SU-DHL-6 (cell line): ENCODE measurements around the gene PSEN2.

Source experiments
- H2AFZ ChIP-seq: fragments of 200-600 bp; sonication (generic); 2 replicates; pipeline ENCODE4 v1.6.1; 2014; ENCODE audit warnings: low read depth, mild to moderate bottlenecking, moderate library complexity, mixed read lengths, antibody characterized with exemption, low read length; ENCODE audit not compliant: severe bottlenecking
- H3F3A ChIP-seq: fragments of 200-600 bp; shearing (Covaris generic); 2 replicates; pipeline ENCODE4 v1.6.0; 2016; ENCODE audit warnings: antibody characterized with exemption, mild to moderate bottlenecking; ENCODE audit not compliant: insufficient read depth
- H3K27ac ChIP-seq: fragments of 200-600 bp; sonication (generic); 2 replicates; pipeline ENCODE4 v1.5.1; 2016; ENCODE audit warnings: low read depth, mild to moderate bottlenecking, low read length, moderate library complexity, mixed read lengths
- H3K27me3 ChIP-seq: fragments of 200-600 bp; sonication (generic), shearing (Covaris generic); 2 replicates; pipeline ENCODE4 v1.6.0; 2014; ENCODE audit warnings: mild to moderate bottlenecking, low read length
- H3K36me3 ChIP-seq: fragments of 200-600 bp; sonication (generic); 2 replicates; pipeline ENCODE4 v1.6.1; 2014; ENCODE audit warnings: mild to moderate bottlenecking, low read length, mixed read lengths
- H3K4me2 ChIP-seq: fragments of 300-600, 200-600 bp; shearing (Covaris generic), sonication (generic); 2 replicates; pipeline ENCODE4 v1.6.0; 2014; ENCODE audit warnings: low read length, low read depth, mild to moderate bottlenecking; ENCODE audit not compliant: poor library complexity, severe bottlenecking
- H3K4me3 ChIP-seq: fragments of 200-600 bp; sonication (generic); 2 replicates; pipeline ENCODE4 v1.5.1; 2014; ENCODE audit warnings: antibody characterized with exemption, low read length, mild to moderate bottlenecking, mixed read lengths; ENCODE audit not compliant: insufficient read depth, poor library complexity, severe bottlenecking
- H3K79me2 ChIP-seq: fragments of 200-600 bp; sonication (generic); 2 replicates; pipeline ENCODE4 v1.6.1; 2014; ENCODE audit warnings: mild to moderate bottlenecking, low read length, moderate library complexity; ENCODE audit not compliant: insufficient read depth
- H3K9ac ChIP-seq: fragments of 200-600 bp; sonication (generic); 2 replicates; pipeline ENCODE4 v1.7.0; 2014; ENCODE audit warnings: mild to moderate bottlenecking, low read length
- H3K9me2 ChIP-seq: fragments of 200-600 bp; sonication (generic); replicated peaks from 2 replicates; pipeline ENCODE4 v1.6.1; 2014; ENCODE audit warnings: low read length; ENCODE audit not compliant: insufficient read depth
- H3K9me3 ChIP-seq: fragments of 200-600 bp; sonication (generic); 2 replicates; pipeline ENCODE4 v1.6.1; 2014; ENCODE audit warnings: low read length, mixed read lengths; ENCODE audit not compliant: insufficient read depth
- H4K20me1 ChIP-seq: fragments of 200-600 bp; sonication (generic); 2 replicates; pipeline ENCODE4 v1.6.1; 2014; ENCODE audit warnings: low read depth, mild to moderate bottlenecking, antibody characterized with exemption, low read length, moderate library complexity, mixed read lengths
- CTCF ChIP-seq: fragments of 200-600 bp; sonication (generic); IDR thresholded peaks from one replicate; pipeline ENCODE4 v1.5.1; 2017; ENCODE audit warnings: antibody characterized with exemption, mild to moderate bottlenecking, low read length, moderate library complexity; ENCODE audit not compliant: insufficient read depth, poor library complexity, severe bottlenecking
- EZH2phosphoT487 ChIP-seq: fragments of 200-600 bp; sonication (generic), shearing (Covaris generic); conservative IDR thresholded peaks from 2 replicates; pipeline ENCODE4 v1.6.1; 2018; ENCODE audit warnings: mild to moderate bottlenecking, antibody characterized with exemption, low read length, moderate library complexity, mixed read lengths

The PSEN2 gene

GRCh38 chr1:226942392-226942791, 72.0 kb downstream of the PSEN2 start:
- Histone ChIP-seq H3K4me3 (no peak overlapping the region), H3K9me3 (no peaks in the 10 kb centered on the region), H3K9me2 (no peaks in the 10 kb centered on the region), H3F3A (no peaks in the 10 kb centered on the region), H3K27me3 (no peaks in the 10 kb centered on the region), H3K36me3 (no peaks in the 10 kb centered on the region), H3K9ac (no peak overlapping the region), H2AFZ (no peak overlapping the region), H3K79me2 (no peaks in the 10 kb centered on the region), H3K27ac (no peak overlapping the region), H3K4me2 (no peak overlapping the region), H4K20me1 (no peaks in the 10 kb centered on the region)
- TF ChIP-seq EZH2phosphoT487 (no peak), CTCF (no peak)

DNA sequence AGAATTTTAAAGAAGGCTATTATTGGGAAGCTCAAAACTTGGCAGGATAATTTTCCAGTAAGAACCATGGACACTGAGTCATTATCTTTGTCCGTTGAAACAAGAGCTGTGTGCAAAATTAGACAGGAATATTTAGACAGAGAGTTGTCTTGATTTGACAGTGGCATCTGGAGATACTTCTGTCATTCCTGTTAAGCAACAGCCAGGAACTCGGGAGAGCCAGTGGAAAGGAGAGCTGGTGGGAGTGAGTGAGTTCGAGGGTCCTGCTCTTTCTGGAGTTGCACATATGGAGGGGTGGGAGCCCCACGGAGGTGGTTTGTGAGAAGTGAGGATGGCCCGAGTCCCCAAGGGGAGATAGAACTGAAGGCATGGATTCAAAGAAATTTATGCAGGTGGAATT, 72.7 kb downstream of the PSEN2 start:
- Histone ChIP-seq H3K4me2 (no peak overlapping the region), H3K27ac (no peak overlapping the region), H2AFZ (no peak overlapping the region), H3K9me3 (no peaks in the 10 kb centered on the region), H3K9me2 (no peaks in the 10 kb centered on the region), H3K36me3 (no peaks in the 10 kb centered on the region), H3K79me2 (no peaks in the 10 kb centered on the region), H3K4me3 (no peak overlapping the region), H3F3A (no peaks in the 10 kb centered on the region), H4K20me1 (no peaks in the 10 kb centered on the region), H3K9ac (no peak overlapping the region), H3K27me3 (no peaks in the 10 kb centered on the region)
- TF ChIP-seq CTCF = no peak
- no peak for TF ChIP-seq EZH2phosphoT487

GRCh38 chr1:226943927-226944326, 73.5 kb downstream of the PSEN2 start:
- H3K4me3 ChIP-seq = no peak overlapping the region
- H2AFZ ChIP-seq = no peak overlapping the region
- TF ChIP-seq CTCF (no peak), EZH2phosphoT487 (no peak)
- H3K27me3 ChIP-seq = no peaks in the 10 kb centered on the region
- no peaks in the 10 kb centered on the region for H3K79me2 ChIP-seq
- H3K4me2 ChIP-seq = no peak overlapping the region
- H3K27ac ChIP-seq = no peak overlapping the region
- H4K20me1 ChIP-seq = no peaks in the 10 kb centered on the region
- H3K36me3 ChIP-seq = no peaks in the 10 kb centered on the region
- no peaks in the 10 kb centered on the region for H3K9me2 ChIP-seq
- H3F3A ChIP-seq = no peaks in the 10 kb centered on the region
- H3K9me3 ChIP-seq = no peaks in the 10 kb centered on the region
- no peak overlapping the region for H3K9ac ChIP-seq
